Activated T-helper 1 cell treated with anti-CD3 and anti-CD28 coated beads, Interleukin-12 subunit alpha, Interleukin-12 subunit beta, Interleukin-2, Interleukin-4 antibody, amounts not matched to agents 30 ng/mL and 10 ng/mL and 1 ng/mL, durations not matched to agents 14 hours and 24 hours and 36 hours (primary cell): ENCODE results near the gene SOX11. TPM values are rescaled to one million over a fixed set of nuclear protein-coding genes. Genes with fewer than 3 reads are reported as not detected.

Experiments
- DNase-seq: peaks from one replicate; pipeline ENCODE4 v3.0.0; 2021; ENCODE audit warnings: low spot score
- H3K27ac Mint-ChIP-seq: one replicate; pipeline ENCODE4 v1.8.0; 2021; ENCODE audit warnings: mild to moderate bottlenecking, mixed read lengths
- H3K27me3 Mint-ChIP-seq: one replicate; pipeline ENCODE4 v1.8.0; 2022; ENCODE audit warnings: mild to moderate bottlenecking, moderate library complexity, mixed read lengths; ENCODE audit not compliant: insufficient read depth
- H3K36me3 Mint-ChIP-seq: one replicate; pipeline ENCODE4 v1.8.0; 2021; ENCODE audit warnings: low read depth, mixed read lengths
- H3K4me1 Mint-ChIP-seq: one replicate; pipeline ENCODE4 v1.8.0; 2021; ENCODE audit warnings: low read depth, mixed read lengths
- H3K4me3 Mint-ChIP-seq: one replicate; pipeline ENCODE4 v1.8.0; 2021; ENCODE audit warnings: mild to moderate bottlenecking, moderate library complexity, mixed read lengths
- H3K9me3 Mint-ChIP-seq: one replicate; pipeline ENCODE4 v1.8.0; 2021; ENCODE audit warnings: mixed read lengths
- intact Hi-C: fragments of 100-400 bp; cut with micrococcal nuclease; formaldehyde crosslinking; loops from one replicate; pipeline ENCODE4 v1.15.1; 2024
- total RNA-seq: library from RNA; stranded (reverse); gene quantifications from 2 replicates; pipeline ENCODE4 v1.2.3, GENCODE V29; 2022

The SOX11 gene
- total RNA-seq, 1 donor from 2014 or later = not detected

DNA sequence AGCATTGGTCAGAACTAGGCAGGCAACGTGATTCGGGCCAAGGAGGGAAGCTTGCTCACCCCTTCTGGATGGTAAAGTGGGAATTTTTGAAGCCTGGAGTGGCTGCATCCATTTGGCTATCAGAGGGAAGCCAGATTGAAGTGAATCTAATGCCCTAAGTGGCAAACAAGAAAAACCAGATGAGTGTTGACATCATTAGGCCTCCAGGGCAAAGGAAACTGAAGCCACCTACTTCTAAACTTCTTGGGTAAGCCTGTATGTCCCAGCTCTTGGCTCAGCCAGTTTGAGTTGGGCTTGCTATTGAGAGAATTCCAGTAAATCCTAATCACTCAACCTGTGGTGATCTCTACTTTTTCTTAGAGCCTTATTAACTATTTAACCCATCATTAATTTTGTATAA lies 20.9 kb downstream of the SOX11 start:
- H3K27ac Mint-ChIP-seq = no peak overlapping the region

DNA sequence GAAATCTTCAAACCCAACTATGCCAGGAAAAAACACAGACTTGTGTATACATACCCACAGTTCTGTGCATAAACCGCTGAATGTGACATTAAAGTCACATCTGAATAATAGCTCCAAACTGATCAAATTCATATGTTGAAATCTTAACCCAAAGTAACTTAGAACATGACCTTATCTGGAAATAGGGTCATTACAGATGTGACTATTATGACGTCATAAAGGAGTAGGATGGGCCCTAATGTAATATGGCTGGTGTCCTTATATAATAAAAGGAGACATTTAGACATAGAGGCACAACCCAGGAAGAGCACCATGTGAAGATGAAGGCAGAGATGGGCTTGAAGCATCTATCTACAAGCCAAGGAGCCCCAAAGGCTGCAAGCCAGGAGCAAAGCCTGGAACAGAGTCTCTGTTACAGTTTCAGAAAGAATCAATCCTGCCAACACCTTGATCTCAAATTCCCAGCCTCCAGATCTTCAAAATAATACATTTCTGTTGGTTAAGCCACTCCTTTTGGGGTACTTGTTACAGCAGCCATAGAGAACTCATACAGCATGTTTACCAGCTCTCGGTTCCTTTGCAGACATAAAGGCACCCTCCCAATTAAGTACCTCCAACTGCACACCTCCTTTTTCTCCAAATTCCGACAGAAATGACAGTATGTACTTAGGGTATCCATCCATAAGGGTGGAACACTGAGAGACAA lies 27.6 kb downstream of the SOX11 start:
- intact Hi-C loops = no loop called here
- no peaks in the 10 kb centered on the region for H3K4me1 Mint-ChIP-seq
- H3K9me3 Mint-ChIP-seq = peaks cover 5% of the 10 kb centered on the region
- no peaks in the 10 kb centered on the region for H3K36me3 Mint-ChIP-seq
- H3K27me3 Mint-ChIP-seq = peaks cover 2% of the 10 kb centered on the region
- no peak for DNase-seq
- H3K27ac Mint-ChIP-seq = no peak overlapping the region
- H3K4me3 Mint-ChIP-seq = no peak overlapping the region

More for the DNA sequence above, 20.9 kb downstream of the SOX11 start:
- no peak for DNase-seq
- H3K36me3 Mint-ChIP-seq = no peaks in the 10 kb centered on the region
- no peaks in the 10 kb centered on the region for H3K27me3 Mint-ChIP-seq
- intact Hi-C loops = no loop called here
- H3K9me3 Mint-ChIP-seq = no peaks in the 10 kb centered on the region
- no peak overlapping the region for H3K4me3 Mint-ChIP-seq
- no peaks in the 10 kb centered on the region for H3K4me1 Mint-ChIP-seq

GRCh38 chr2:5720426-5720825 lies 28.2 kb downstream of the SOX11 start:
- intact Hi-C loops = no loop called here
- no peak for DNase-seq
- Mint-ChIP-seq H3K27me3 (peaks cover 2% of the 10 kb centered on the region), H3K9me3 (peaks cover 5% of the 10 kb centered on the region), H3K27ac (no peak overlapping the region), H3K4me1 (no peaks in the 10 kb centered on the region), H3K4me3 (no peak overlapping the region), H3K36me3 (no peaks in the 10 kb centered on the region)

GRCh38 chr2:5722236-5722635 lies 30.1 kb downstream of the SOX11 start:
- Mint-ChIP-seq H3K36me3 (no peaks in the 10 kb centered on the region), H3K27me3 (peaks cover 9% of the 10 kb centered on the region), H3K9me3 (peaks cover 5% of the 10 kb centered on the region), H3K4me1 (no peaks in the 10 kb centered on the region), H3K27ac (no peak overlapping the region), H3K4me3 (no peak overlapping the region)
- intact Hi-C loops = no loop called here
- no peak for DNase-seq

DNA sequence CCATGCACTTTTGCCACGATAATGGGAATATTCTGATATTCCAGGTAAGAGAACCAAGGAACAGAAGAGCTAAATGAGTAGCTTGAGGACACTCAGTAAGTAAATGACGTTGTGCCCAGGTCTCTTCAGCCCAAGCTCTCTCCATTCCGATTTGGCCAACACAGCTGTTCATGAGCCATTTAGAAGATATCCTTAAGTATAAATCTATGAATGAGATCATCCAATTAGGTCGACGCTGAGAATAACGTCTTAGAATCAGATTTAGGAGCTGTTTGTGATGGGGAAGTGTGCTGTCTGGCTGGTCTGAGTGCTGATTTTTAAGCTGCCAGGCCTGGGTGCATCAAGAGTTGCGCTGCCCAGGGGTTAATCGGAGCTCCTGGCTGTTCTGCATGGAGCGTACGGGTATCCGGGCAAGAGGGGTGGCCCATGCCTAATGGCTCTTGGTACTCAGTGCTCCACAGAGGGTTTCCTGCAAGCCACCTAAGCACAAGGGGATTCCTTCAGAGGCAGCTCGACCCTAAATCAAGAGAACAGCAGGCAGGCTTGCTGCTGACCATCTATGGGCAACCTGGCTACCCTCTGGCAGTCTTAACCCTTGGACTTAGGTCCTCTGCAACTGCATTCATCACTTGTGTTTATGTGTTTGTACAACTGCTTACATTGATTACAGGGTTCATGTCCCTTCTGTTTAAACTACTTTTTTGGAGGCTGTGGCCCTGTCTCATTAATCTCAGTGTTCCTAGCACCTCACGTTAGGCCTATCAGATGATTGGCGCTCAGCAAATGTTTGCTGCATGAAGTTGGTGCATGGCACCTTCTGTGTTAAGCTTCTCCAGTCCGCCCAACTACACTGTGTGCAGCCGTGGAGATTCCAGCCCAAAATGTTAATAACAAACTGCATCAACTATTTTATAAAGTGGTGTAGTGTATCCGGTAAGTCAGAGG lies 31.9 kb downstream of the SOX11 start:
- Mint-ChIP-seq H3K27me3 (peaks cover 9% of the 10 kb centered on the region), H3K9me3 (no peaks in the 10 kb centered on the region), H3K36me3 (no peaks in the 10 kb centered on the region), H3K4me1 (no peaks in the 10 kb centered on the region), H3K4me3 (no peak overlapping the region), H3K27ac (no peak overlapping the region)
- intact Hi-C loops = no loop called here
- DNase-seq = no peak

GRCh38 chr2:5725072-5725471 lies 32.9 kb downstream of the SOX11 start:
- Mint-ChIP-seq H3K4me1 (no peaks in the 10 kb centered on the region), H3K9me3 (no peaks in the 10 kb centered on the region), H3K27ac (no peak overlapping the region), H3K36me3 (no peaks in the 10 kb centered on the region), H3K27me3 (peaks cover 9% of the 10 kb centered on the region), H3K4me3 (no peak overlapping the region)
- intact Hi-C loops = no loop called here
- DNase-seq = no peak

- Mint-ChIP-seq H3K4me1 (no peaks in the 10 kb centered on the region), H3K27me3 (peaks cover 9% of the 10 kb centered on the region), H3K9me3 (no peaks in the 10 kb centered on the region), H3K36me3 (no peaks in the 10 kb centered on the region), H3K27ac (no peak overlapping the region), H3K4me3 (no peak overlapping the region)
- intact Hi-C loops = no loop called here
- no peak for DNase-seq
Observed at GRCh38 chr2:5725794-5726463, 33.7 kb downstream of the SOX11 start.

DNA sequence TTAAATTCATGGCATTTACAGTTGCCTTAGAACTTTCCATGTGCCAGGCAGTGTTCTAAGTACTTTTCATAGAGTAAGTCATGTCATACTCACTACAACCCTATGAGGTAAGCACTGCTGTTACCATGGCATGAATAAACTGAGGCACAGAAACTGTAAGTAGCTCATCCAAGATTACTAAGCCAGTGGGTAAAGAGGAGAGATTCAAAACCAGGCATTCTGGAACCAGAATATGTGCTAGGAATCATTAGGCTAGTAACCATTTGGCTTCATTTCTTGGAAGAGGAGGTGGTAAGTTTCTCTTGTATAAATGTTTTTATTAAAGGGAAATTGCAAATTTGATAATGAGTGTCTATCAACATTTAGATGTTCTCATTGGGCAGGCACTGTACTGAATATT lies 35.1 kb downstream of the SOX11 start:
- Mint-ChIP-seq H3K36me3 (no peaks in the 10 kb centered on the region), H3K4me3 (no peak overlapping the region), H3K4me1 (no peaks in the 10 kb centered on the region), H3K27ac (no peak overlapping the region), H3K27me3 (peaks cover 9% of the 10 kb centered on the region), H3K9me3 (no peaks in the 10 kb centered on the region)
- DNase-seq = no peak
- intact Hi-C loops = no loop called here

DNA sequence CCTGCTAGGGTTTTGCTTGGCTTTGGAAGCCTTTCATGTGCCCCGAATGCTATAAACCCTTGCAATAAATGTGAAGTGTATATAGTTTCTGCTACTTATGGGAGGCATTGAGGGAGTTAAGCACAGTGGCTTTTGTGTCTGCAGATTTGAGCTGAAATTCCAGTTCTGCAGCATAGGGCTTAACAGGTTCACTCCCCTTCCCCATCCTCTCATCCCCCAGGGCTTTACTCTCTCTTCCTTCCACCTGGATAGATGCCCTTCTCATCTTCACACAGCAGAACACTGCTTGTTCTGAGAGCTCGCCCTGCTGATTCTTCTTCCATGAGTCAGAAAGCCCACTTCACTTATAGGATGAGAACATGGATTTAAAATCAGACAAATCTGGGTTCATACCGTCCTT lies 37.2 kb downstream of the SOX11 start:
- intact Hi-C loops = no loop called here
- no peak for DNase-seq
- H3K4me3 Mint-ChIP-seq = no peak overlapping the region
- H3K27ac Mint-ChIP-seq = no peak overlapping the region
- H3K9me3 Mint-ChIP-seq = no peaks in the 10 kb centered on the region
- H3K36me3 Mint-ChIP-seq = no peaks in the 10 kb centered on the region
- peaks cover 8% of the 10 kb centered on the region for H3K27me3 Mint-ChIP-seq
- no peaks in the 10 kb centered on the region for H3K4me1 Mint-ChIP-seq

DNA sequence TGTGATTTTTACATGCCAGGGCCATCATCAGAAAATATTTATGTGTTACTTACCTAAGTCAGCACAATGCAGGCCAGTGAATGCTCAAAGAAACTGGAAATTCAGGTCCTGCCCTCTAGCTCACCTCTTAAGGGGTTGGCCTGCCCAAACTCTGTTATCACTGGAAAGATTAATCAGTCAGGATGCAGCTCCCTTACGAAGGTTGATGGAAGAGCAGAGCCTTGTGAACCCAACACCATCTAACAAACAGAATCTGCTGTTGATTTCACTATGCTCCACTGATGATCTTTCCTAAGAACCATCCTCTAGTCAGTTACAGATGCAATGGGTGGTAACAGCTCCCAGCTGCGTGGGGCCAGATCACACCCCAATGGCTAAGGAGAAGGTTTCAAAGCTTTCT lies 38.2 kb downstream of the SOX11 start:
- Mint-ChIP-seq H3K4me1 (no peaks in the 10 kb centered on the region), H3K27me3 (peaks cover 7% of the 10 kb centered on the region), H3K9me3 (no peaks in the 10 kb centered on the region), H3K27ac (no peak overlapping the region), H3K4me3 (no peak overlapping the region), H3K36me3 (no peaks in the 10 kb centered on the region)
- intact Hi-C loops = no loop called here
- DNase-seq = no peak

GRCh38 chr2:5734859-5735520 lies 42.8 kb downstream of the SOX11 start:
- Mint-ChIP-seq H3K27me3 (no peaks in the 10 kb centered on the region), H3K27ac (no peak overlapping the region), H3K4me1 (no peaks in the 10 kb centered on the region), H3K4me3 (no peak overlapping the region), H3K9me3 (no peaks in the 10 kb centered on the region), H3K36me3 (no peaks in the 10 kb centered on the region)
- intact Hi-C loops = no loop called here
- DNase-seq = no peak

- no peak for DNase-seq
- intact Hi-C loops = no loop called here
- Mint-ChIP-seq H3K36me3 (no peaks in the 10 kb centered on the region), H3K27me3 (no peaks in the 10 kb centered on the region), H3K4me1 (no peaks in the 10 kb centered on the region), H3K4me3 (no peak overlapping the region), H3K27ac (no peak overlapping the region), H3K9me3 (no peaks in the 10 kb centered on the region)
Observed at GRCh38 chr2:5735521-5735861, 43.3 kb downstream of the SOX11 start.

- H3K9me3 Mint-ChIP-seq = no peaks in the 10 kb centered on the region
- no peaks in the 10 kb centered on the region for H3K27me3 Mint-ChIP-seq
- no peak for DNase-seq
- no peak overlapping the region for H3K27ac Mint-ChIP-seq
- H3K4me3 Mint-ChIP-seq = no peak overlapping the region
- intact Hi-C loops = no loop called here
- H3K4me1 Mint-ChIP-seq = no peaks in the 10 kb centered on the region
- H3K36me3 Mint-ChIP-seq = no peaks in the 10 kb centered on the region
Observed at GRCh38 chr2:5736050-5736449, 43.9 kb downstream of the SOX11 start.
